NCI-H510A (cell line): ENCODE data around the gene NCAPH2.
A peak's percentile ranks its signal among the peaks of the same experiment; 100 is the strongest.
"Not testable (repeated sequence)": the region's sequence is repeated elsewhere in the genome, so short reads cannot be mapped to it uniquely, and the experiment has no call there.

ENCODE experiments used
- DNase-seq: peaks from one replicate; lab custom pipeline; 2025; lab: John Stamatoyannopoulos, UW

Gene NCAPH2

DNA sequence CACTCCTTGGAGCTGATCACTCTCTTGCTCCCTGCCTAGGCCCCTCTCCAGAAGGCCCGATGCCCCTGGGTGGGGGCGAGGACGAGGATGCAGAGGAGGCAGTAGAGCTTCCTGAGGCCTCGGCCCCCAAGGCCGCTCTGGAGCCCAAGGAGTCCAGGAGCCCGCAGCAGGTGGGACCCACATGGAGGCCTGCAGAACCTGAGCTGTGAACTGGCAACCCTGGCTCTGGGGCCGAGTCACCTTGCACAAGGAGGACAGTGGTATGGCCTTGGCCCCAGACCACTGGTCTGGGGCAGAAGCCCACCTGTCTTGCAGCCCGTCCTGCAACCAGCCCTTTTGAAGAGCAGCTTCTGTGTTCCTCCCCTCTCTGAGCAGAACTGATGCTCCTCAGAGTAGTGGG, 11.1 kb downstream of the NCAPH2 start:
- DNase-seq: no peak

DNA sequence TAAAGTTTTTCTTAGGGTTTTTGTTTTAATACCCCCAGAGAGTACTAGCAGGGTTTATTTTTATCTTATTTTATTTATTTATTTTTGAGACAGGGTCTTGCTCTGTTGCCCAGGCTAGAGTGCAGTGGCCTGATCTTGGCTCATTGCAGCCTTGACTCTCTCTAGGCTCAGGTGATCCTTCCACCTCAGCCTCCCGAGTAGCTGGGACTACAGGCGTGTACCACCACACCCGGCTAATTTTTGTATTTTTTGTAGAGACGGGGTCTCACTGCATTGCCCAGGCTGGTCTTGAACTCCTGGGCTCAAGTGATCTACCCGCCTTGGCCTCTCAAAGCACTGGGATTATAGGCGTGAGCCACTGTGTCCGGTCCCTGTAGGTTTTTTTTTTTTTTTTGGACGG, 12.2 kb downstream of the NCAPH2 start:
- not testable (repeated sequence) for DNase-seq

DNA sequence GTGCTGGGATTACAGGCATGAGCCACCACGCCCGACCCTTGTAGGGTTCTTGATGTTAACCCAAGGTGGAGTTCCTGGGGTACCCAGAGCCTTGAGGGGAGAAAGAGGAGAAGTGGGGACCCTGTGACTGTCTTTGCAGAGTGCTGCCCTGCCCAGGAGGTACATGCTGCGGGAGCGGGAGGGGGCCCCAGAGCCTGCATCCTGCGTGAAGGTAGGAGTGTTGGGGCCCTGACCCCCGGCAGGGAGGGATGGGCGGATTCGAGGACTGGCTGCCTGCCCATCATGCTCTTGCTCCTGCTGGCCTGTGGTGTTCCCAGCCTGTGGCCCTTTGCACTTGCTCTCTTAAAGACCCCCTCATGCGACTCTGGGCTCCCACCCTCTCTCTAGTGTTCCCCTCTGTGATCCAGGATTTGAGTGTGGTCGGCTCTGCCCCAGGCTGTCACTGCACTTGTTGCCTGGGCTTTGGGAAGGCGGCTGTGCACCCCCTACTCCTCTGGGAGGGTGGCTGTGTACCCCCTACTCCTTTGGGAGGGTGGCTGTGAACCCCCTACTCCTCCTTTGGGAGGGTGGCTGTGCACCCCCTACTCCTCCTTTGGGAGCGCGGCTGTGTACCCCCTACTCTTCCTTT, 12.9 kb downstream of the NCAPH2 start:
- no peak for DNase-seq

DNA sequence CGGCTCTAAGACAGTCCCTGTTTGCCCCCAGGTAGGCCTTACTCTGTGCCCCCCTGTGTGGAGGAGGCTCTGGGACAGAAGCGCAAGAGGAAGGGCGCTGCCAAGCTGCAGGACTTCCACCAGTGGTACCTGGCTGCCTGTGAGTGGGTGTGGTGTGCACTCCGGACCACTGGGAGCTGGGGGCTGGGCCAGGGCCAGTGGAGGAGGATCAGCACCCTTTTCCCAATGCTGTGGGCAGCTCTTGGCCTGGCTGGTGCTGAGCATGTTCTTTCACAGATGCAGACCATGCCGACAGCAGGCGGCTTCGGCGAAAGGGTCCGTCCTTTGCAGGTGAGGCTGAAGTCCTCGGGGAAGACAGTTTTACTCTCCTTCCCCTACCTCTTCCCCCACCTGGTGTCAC, 13.7 kb downstream of the NCAPH2 start:
- DNase-seq: no peak

DNA sequence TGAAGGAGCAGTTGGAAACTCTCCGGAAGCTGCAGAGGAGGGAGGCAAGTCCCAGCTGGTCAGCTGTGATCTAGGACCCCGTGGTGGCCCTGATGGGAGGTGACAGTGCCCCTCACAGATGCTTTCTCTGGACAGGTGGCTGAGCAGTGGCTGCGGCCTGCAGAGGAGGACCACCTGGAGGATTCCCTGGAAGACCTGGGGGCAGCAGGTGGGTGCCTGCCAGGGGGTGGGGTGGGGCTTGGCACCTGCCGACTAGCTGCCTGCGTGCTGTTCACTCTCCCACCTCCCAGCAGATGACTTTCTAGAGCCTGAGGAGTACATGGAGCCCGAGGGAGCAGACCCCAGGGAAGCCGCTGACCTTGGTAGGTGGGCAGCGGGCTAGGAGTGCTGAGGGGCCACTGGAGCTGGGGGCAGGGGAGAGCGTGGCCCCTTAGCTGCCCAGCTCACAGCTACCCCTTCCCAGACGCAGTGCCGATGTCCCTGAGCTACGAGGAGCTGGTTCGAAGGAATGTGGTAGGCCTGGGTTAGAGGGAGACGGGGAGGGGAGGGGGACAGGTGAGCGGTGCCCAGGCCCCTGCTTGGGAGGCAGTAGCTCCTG, 14.3 kb downstream of the NCAPH2 start:
- DNase-seq: no peak

DNA sequence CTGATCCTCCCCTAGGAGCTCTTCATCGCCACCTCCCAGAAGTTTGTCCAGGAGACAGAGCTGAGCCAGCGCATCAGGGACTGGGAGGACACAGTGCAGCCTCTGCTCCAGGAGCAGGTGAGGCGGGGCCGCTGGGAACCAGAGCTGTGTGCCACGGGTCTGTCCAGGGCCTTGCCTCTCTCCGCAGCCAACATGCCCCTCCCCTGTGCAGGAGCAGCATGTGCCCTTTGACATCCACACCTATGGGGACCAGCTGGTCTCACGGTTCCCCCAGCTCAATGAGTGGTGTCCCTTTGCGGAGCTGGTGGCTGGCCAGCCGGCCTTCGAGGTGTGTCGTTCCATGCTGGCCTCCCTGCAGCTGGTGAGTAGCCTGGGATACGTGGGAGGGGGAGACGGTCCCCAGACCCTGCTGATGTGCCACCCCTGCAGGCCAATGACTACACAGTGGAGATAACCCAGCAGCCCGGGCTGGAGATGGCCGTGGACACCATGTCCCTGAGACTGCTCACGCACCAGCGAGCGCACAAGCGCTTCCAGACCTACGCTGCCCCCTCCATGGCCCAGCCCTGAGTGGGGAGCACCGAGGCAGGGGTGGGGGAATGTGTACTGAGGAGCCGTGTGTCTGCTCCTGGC, 14.9 kb downstream of the NCAPH2 start:
- DNase-seq: no peak

DNA sequence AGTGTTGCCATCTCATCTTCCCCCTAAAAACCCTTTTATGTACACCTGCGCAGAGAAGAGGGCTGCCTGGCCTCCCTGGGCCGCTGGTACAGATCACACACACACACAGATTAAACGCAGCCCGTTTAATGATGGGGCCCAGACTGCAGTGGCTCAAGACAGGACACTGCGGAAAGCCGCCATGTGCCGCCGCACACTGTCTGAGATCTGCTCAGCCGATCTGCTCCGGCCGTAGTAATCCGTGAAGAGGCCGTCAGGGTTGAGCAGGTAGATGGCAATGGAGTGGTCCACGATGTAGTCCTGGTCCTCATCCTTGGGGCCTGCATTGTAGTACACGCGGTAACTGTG, 15.4 kb downstream of the NCAPH2 start:
- DNase-seq: no peak

DNA sequence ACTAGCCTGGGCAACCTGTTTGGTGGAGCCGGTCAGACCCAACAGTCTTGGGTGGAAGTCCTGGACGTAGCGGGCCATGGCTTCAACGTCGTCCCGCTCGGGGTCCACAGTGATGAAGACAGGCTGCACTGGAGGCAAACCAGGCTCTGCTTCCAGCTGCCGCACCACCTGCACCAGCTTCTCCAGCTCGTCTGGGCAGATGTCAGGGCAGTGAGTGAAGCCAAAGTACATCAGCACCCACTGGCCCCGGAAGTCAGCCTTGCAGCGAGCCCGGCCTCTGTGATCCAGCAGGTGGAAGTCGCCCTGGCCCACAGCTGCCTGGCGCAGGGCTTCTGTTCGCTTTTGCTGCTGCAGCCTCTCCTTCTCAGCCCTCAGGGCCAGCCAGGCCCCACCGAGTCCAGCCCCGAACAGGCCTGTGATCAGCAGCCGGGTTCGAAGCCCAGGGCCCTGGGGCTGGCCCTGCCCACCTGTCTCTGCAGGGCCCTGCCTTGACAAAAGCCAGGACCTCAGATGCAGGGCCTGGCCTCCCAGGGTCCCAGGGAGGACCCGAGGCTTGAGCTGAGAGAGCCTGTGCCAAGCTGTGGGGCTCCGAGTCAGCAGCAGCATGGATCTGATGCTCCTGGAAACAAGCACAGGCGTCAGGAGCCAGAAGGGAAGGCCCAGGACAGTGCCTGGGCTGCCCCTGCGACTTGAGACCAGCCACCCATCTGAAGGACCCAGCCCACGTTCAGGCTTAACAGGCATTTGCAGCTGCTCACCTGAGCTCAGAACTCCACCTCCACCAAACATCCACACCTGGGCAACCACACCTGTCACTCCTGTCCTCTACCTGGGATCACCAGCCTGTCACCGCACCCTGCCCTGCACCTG, 16.0 kb downstream of the NCAPH2 start:
- DNase-seq: no peak

DNA sequence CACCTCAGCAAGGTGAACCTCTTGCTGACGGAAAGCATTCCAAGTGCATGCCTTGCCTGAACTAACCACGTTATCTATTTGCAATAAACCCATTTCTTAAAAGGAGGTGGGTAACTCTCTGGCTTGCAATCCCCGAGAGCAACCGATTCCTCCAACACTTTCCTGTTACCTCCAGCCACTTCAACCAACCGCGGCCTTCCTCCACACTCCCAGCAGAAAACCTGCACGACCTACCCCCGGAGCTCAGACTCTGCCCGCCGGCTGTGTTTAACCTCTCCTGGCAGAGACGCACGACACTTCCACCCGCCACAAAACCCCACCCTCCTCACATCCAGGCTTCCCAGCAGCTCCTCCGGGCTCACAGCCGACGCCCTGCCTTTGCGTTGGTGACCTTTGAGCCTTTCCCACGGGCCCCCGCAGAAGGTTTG, 16.7 kb downstream of the NCAPH2 start:
- DNase-seq: no peak

DNA sequence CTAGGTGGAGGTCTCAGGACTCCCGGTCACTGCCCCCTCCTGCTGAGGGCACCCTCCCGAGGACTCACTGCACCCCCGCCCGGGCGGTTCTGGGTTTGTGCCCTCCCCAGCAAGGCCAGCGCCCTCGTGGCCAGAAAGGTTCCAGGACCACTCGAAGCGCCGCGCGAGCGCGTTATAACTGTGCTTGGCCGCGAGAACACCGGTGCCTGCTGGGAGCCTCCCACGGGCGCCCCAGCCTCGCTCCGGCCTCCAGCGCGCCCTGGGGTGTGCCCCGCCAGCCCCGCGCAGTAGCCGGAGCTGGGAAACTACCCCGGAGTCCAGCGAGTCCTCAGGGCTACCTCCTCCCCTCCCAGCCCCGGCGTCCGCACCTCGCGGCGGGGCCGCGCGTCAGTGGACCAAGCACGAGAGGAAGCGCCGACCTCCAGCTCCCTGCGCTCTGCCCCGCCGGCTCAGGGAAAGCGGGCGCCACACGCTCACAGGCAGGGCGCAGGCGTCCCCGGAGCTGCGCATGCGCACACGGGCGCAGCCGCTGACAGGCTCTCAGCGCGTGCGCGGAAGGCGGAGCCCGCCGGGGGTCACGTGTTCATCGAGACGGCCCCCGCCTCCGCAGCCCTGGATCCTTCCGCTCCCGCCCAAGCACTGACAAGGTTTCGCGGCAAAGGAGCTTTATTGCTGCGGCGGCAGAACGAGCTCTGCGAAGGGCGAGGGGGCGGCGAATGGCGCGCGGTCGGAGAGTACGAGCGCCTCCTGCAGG, 17.3 kb downstream of the NCAPH2 start, which contains the start of gene SCO2:
Gene SCO2, minus strand, starts transcription at position 495 of the 754 bp plus-strand sequence. CDS start 1,187 bp downstream, outside the sequence.
- DNase-seq: peak; percentile 89

DNA sequence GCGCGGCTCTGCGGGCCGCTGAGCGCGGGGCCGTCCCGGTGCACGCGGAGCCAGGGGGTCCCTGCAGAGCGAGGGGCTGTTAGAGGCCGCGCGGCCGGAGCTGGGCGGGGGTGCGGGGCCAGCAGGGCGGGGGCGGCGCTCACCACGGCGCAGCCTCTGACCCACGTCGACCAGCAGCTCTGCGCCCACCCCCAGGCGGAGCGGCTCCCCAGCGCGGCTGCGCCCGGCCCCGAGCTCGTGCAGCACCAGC, 17.8 kb downstream of the NCAPH2 start:
- DNase-seq: no peak

DNA sequence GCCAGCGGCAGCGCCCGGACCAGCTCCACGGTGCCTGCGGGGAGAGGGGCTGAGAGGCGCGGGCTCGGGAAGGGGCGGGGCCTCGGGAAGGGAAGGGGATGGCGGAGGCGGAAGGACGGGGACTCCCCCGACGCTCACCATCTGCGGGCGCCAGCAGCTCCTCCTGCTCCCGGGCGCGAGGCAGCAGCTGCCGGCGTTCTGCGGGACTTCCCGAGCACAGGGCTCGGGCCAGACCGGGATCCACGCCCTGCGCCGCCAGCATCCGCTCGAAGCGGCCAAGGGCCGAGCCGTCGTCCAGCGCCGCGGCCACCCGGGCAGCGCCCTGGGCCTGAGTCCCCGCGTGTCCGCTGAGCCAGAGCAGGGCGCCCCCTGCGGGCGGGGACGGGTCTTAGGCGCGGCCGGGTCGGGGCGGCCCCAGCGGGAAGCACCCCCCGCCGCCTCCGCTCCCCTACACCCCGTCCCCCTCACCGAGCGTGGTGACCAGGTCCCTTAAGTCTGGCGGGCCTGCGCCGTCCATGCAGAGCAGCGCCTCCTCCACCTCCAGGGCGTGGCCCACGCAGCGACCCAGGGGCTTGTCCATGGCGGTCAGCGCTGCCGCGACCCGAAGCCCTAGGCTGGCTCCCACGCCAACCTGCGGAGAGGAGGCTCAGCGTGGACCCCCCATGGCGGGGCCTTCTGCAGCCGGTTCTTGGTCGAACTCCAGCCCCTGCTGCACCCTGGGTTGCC, 18.2 kb downstream of the NCAPH2 start:
- DNase-seq: peak; percentile 55

DNA sequence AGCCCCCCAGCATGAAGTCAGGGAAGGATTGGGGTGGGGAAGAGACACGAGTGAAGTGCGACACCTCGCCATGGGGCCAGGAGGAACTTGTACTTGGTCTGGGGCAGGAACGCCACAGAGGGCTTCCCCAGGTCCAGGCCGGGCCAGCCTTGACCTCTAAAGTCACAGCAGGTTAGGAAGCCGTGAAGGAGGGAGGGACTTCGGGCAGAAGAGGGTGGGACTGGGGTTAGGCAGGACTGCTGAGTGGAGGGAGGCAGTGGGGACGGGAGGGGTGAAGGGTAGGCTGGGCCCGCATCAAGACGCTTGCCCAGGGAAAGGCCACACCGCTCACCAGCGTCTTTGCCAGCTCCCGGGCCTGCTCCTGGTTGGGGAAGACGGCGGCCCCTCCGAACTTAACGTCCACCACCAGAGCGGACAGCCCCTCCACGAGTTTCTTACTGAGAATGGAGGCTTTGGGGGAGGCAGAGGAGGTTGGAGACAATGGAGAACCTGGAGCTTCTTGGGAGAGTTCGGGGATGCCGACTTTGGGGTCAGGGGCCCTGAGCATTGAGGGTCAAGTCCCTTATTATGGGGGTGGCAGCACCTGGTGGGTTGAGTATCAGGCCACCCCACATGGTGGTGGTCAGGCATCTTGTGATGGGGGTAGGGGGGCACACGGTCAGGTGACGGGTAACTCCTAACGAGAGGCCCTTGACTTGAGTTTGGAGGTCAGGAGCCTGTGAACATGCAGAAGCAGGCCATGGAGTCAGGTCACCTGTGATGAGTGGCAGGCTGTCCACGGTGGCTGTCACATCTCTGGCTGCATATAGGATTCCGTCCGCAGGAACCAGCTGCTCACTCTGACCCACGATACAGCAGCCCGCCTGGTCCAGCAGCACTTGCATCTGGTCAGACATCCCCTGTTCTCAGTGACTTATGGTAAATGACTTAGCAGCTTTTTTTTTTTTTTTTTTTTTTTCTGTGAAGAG, 19.1 kb downstream of the NCAPH2 start:
- no peak for DNase-seq

DNA sequence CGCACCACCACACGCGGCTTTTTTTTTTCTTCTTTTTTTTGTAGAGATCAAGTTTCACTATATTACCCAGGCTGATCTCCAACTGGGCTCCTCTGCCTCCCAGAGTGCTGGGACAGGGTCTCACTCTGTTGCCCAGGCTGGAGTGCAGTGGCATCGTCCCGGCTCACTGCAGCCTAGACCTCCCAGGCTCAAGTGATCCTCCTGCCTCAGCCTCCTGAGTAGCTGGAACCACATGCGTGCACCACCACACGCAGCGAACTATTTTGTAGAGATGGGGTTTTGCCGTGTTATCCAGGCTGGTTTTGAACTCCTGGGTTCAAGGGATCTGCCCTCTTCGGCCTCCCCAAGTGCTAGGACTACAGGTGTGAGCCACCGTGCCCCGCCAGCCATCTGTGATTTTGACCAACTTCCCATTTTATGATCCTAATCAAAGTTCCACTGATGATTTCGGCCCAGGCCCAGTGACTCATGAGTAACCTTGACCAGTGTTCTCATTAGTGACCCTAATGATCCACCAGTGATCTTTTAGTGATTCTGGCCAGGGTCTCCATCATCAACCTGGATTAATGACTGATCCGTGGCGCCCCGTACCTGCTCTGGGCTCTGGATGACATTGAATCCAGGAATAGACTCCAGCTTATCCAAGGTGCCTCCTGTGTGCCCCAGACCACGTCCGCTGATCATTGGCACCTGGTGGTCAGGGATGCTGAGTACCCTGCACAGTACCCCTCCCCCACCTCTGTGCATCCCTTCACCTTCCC, 20.1 kb downstream of the NCAPH2 start:
- no peak for DNase-seq

DNA sequence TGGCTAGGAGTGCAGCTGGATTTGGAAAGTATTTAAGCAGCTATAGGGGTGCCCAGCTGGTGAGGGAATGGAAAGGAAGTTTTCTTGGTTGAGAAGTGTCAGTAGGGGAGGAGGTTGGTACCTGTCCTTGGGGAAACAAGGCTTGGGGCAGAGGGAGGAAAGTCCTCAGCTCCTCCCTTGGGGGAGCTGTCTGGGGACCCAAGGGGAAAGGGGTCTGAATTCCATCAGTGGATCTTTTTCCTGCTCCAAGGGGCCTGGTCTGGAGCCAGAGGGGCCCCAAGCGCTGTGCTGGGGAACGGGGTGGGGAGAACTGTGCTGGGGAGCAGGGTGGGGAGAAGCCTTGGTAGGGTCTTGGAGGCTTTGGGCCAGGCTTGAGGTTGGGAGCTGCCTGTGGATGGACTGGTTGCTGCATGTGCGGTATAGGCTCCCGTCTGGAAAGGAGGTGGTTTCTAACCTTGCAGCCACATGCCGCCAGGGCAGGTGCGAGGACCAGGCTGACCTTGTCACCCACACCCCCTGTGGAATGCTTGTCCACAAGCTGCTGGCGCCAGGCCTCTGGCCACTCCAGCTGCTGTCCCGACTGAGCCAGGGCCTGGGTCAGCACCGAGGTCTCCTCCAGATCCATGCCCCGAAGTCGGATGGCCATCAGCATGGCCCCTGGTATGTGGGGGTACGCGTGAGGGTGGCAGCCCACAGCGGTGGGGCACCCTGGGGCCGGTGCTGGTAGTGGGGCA, 20.8 kb downstream of the NCAPH2 start:
- DNase-seq: no peak

DNA sequence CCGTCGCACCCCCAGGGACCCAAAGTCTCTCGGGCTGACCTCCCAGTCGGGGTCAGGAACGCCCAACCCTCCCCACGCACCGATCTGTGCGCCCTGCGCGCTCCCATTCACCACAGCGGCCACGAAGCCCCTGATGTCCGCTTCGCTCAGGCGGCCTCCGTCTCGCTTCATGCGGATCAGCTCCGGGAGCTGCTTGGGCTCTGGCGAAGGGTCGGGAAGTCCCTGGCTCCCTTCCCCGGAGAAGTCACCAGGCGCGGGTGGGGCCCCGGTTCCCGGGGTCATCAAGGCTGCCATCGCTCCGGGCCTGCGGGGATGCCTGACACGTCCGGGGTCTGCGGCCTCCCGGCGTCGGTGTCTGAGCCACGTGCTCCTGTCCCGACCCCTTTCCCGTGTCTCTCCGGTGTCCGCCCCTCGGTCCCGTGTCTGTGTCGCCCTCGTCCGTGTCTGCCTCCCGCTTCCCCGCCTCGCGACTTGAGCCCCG, 21.4 kb downstream of the NCAPH2 start:
- no peak for DNase-seq

DNA sequence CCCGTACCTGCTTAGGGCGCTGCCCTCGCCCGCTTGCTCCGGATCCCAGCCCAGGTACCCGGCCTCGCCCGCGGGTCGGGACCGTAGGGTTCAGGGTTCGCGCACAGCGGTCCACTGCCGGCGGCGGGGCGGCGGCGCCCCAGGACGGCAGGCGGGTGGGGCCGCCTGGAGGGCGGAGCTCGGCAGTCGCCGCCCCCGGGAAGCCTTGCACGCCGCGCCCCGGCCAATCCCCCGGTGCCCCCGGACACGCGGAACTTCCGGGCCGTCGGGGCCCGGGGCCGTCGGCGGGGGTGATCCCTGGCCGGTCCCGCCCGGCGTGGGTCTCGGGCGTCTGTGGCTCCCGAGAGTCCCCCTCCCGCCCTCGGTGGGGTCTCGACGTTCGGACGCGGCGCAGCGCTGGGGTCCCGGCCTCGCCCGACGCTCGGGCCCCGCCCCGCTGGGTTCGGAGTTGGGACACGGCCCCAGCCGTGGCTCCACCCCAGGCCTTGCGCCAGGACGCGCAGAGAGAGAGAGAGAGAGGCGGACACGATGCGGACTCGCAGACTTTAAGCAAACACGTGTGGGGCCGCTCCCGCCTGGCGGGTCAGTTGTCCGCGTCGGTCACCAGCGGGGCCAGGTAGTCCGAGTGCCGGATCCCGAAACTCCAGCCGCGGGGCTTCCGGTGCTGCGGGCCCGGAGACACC, 22.0 kb downstream of the NCAPH2 start, which contains the start of gene TYMP:
Gene TYMP, minus strand, starts transcription at position 116 of the 683 bp plus-strand sequence. CDS start 303 bp downstream, outside the sequence.
- no peak for DNase-seq

DNA sequence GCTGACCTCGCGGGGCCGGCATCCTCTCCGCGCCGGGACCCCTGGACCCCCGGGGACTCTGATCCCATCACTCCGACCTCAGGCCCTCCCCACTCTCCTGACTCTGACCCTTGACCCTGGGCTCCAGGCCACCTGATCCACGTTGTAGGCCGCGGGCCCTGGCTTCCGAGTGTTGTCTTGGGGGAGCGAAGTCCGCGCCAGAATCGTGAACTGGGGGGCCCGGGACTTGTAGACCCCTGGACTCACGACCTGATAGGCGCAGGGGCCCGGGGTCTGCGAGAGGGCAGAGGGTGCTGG, 22.5 kb downstream of the NCAPH2 start:
- no peak for DNase-seq
